DND-41 (cell line): ENCODE results near the gene DLG2.

ENCODE experiments used
- ATAC-seq: fragments of 200-7000 bp; cut with Tn5 transposase; 3 replicates; pipeline ENCODE4 v1.9.1; 2021; ENCODE audit warnings: low read depth; ENCODE audit not compliant: insufficient read depth
- DNase-seq: peaks from one replicate; pipeline ENCODE4 v3.0.0-alpha.2; 2020
- H2AFZ ChIP-seq: 2 replicates; pipeline ENCODE4 v1.6.0; 2012; ENCODE audit warnings: low read depth, low read length
- H3K27ac ChIP-seq: 2 replicates; pipeline ENCODE4 v1.5.1; 2012; ENCODE audit warnings: low read length, inconsistent platforms
- H3K27me3 ChIP-seq: fragments of 200-600 bp; sonication (generic); 2 replicates; pipeline ENCODE4 v1.6.0; 2012; ENCODE audit warnings: low read length, mild to moderate bottlenecking, inconsistent platforms; ENCODE audit not compliant: insufficient read depth, poor library complexity
- H3K36me3 ChIP-seq: 2 replicates; pipeline ENCODE4 v1.5.1; 2012; ENCODE audit warnings: low read length, inconsistent platforms; ENCODE audit not compliant: insufficient read depth
- H3K4me1 ChIP-seq: 2 replicates; pipeline ENCODE4 v1.5.1; 2012; ENCODE audit warnings: mild to moderate bottlenecking, low read length; ENCODE audit not compliant: insufficient read depth
- H3K4me2 ChIP-seq: 2 replicates; pipeline ENCODE4 v1.6.0; 2012; ENCODE audit warnings: mild to moderate bottlenecking, moderate library complexity, low read length, inconsistent platforms; ENCODE audit not compliant: insufficient read depth
- H3K4me3 ChIP-seq, 2 experiments: fragments of 200-600 bp in 1 of 2; shearing (Covaris generic) in 1 of 2; 2 replicates each; pipeline ENCODE4 v1.5.1; 2012 to 2016; ENCODE audit warnings: inconsistent platforms in 2 of 2, low read length in 2 of 2, mild to moderate bottlenecking in 2 of 2, low read depth in 1 of 2, moderate library complexity in 1 of 2
- H3K79me2 ChIP-seq: 2 replicates; pipeline ENCODE4 v1.6.0; 2012; ENCODE audit warnings: low read length, inconsistent platforms; ENCODE audit not compliant: insufficient read depth
- H3K9ac ChIP-seq: 2 replicates; pipeline ENCODE4 v1.6.0; 2012; ENCODE audit warnings: low read depth, mild to moderate bottlenecking, inconsistent platforms, low read length, moderate library complexity
- H3K9me3 ChIP-seq: 2 replicates; pipeline ENCODE4 v1.5.1; 2012; ENCODE audit warnings: low read length, moderate library complexity, mild to moderate bottlenecking, inconsistent platforms; ENCODE audit not compliant: insufficient read depth, severe bottlenecking
- H4K20me1 ChIP-seq: 2 replicates; pipeline ENCODE4 v1.6.0; 2012; ENCODE audit warnings: low read length; ENCODE audit not compliant: insufficient read depth
- EZH2 ChIP-seq: IDR thresholded peaks from 3 replicates; pipeline ENCODE4 v1.6.1; 2012; ENCODE audit warnings: borderline replicate concordance, low read depth, mild to moderate bottlenecking, moderate library complexity, low read length, inconsistent platforms; ENCODE audit not compliant: severe bottlenecking
- TF ChIP-seq, protein P1 (sequence below): IDR thresholded peaks from 2 replicates; pipeline ENCODE4 v1.5.1; 2012; ENCODE audit warnings: borderline replicate concordance, low read length, moderate library complexity, mild to moderate bottlenecking; ENCODE audit not compliant: poor library complexity, severe bottlenecking; ENCODE audit errors: extremely low read depth

Gene DLG2

DNA sequence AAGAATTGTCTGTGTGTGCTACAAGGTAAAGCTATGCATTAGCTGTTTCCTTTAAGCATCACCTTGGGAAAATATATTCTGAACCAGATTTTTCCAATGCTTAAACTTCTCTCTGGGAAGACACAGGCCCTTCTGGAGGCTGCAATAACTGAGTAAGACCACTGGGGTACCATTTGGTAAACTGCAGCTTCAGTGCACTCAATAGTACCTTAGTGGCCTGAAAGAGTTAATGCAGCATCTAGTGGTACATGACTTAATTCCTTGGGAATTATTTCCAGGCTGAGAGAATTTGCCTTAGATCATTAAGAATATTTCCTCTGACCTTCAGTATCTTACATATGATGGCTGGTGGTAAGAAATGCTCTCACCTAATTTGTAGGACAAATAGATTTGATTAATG lies 727.4 kb downstream of the DLG2 start:
- H4K20me1 ChIP-seq = no peaks in the 10 kb centered on the region
- no peaks in the 10 kb centered on the region for H3K27me3 ChIP-seq
- no peaks in the 10 kb centered on the region for H3K9me3 ChIP-seq
- no peak overlapping the region for H3K9ac ChIP-seq
- no peak overlapping the region for H3K4me2 ChIP-seq
- no peaks in the 10 kb centered on the region for H3K4me1 ChIP-seq
- no peaks in the 10 kb centered on the region for H3K36me3 ChIP-seq
- ATAC-seq (no peak), DNase-seq (no peak)
- H3K27ac ChIP-seq = no peak overlapping the region
- no peak overlapping the region for H2AFZ ChIP-seq
- no peak overlapping the region for H3K4me3 ChIP-seq
- no peaks in the 10 kb centered on the region for H3K79me2 ChIP-seq
- TF ChIP-seq, protein P1, sequence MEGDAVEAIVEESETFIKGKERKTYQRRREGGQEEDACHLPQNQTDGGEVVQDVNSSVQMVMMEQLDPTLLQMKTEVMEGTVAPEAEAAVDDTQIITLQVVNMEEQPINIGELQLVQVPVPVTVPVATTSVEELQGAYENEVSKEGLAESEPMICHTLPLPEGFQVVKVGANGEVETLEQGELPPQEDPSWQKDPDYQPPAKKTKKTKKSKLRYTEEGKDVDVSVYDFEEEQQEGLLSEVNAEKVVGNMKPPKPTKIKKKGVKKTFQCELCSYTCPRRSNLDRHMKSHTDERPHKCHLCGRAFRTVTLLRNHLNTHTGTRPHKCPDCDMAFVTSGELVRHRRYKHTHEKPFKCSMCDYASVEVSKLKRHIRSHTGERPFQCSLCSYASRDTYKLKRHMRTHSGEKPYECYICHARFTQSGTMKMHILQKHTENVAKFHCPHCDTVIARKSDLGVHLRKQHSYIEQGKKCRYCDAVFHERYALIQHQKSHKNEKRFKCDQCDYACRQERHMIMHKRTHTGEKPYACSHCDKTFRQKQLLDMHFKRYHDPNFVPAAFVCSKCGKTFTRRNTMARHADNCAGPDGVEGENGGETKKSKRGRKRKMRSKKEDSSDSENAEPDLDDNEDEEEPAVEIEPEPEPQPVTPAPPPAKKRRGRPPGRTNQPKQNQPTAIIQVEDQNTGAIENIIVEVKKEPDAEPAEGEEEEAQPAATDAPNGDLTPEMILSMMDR = no peak
- no peak for TF ChIP-seq EZH2

DNA sequence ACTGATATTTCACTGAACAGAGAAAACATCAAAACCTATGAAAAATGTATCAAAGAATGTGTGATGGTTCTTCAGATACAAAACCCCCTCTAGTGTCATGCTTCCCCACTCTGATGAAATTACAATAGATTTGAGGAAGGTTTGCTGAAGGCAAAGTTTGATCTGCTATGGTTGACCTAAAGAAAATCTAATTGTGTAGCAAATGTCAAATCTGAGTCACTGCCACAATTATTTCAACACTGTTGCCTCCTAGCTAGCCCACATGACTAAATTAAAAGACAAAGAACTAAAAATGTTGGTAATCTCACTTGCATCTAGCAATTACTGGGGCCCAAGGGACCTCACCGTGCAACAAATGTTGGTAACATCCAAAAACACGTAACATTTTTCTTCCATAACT lies 728.0 kb downstream of the DLG2 start:
- Histone ChIP-seq H4K20me1 (no peaks in the 10 kb centered on the region), H3K4me2 (no peak overlapping the region), H3K4me1 (no peaks in the 10 kb centered on the region), H3K27ac (no peak overlapping the region), H2AFZ (no peak overlapping the region), H3K9ac (no peak overlapping the region), H3K9me3 (no peaks in the 10 kb centered on the region), H3K4me3 (no peak overlapping the region), H3K27me3 (no peaks in the 10 kb centered on the region), H3K36me3 (no peaks in the 10 kb centered on the region), H3K79me2 (no peaks in the 10 kb centered on the region)
- ATAC-seq (no peak), DNase-seq (no peak)
- TF ChIP-seq, protein P1 = no peak
- TF ChIP-seq EZH2 = no peak

DNA sequence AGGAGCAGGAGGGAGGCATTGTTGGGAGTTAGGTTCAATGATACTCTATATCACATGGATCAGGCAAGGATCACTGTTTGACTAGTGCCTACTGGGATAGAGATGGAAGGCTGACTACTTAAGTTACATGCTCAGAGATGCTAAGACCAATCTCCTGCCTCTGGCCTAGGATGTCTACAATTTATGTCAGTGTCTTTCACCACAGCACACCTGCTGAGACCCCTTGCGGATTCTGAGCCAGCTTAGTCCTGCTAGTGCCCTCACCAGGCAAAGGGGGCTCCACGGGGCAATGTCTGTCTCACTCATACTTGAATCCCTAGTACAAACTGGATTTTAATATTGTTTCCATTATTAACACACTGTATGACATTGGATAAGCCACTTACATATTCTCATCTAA lies 732.5 kb downstream of the DLG2 start:
- H3K27me3 ChIP-seq = no peaks in the 10 kb centered on the region
- ATAC-seq = no peak
- H2AFZ ChIP-seq = no peak overlapping the region
- no peaks in the 10 kb centered on the region for H3K4me1 ChIP-seq
- no peak overlapping the region for H3K4me2 ChIP-seq
- no peaks in the 10 kb centered on the region for H3K79me2 ChIP-seq
- TF ChIP-seq, protein P1 = no peak
- TF ChIP-seq EZH2 = no peak
- no peak overlapping the region for H3K4me3 ChIP-seq
- H3K27ac ChIP-seq = no peak overlapping the region
- no peaks in the 10 kb centered on the region for H3K36me3 ChIP-seq
- H3K9me3 ChIP-seq = no peaks in the 10 kb centered on the region
- H4K20me1 ChIP-seq = no peaks in the 10 kb centered on the region
- no peak overlapping the region for H3K9ac ChIP-seq
- DNase-seq = no peak

DNA sequence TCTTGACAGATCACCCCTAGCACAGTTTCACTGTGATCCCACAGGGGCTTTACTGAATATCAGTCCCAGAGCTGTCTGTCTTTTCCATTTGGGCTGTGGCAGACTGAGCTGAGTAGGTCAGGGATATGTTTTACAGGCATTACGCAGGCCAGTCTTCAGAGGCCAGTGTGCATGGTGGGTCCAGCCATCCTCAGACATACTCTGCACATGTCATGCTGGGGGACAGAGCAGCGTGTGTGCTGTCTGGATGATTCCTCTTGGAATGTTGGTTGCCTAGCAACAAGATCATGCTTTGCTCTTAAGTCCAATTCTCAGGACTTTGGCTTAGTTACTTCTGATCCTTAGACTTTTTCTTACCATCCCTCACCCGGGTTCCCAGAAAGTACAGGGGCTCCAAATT lies 736.5 kb downstream of the DLG2 start:
- TF ChIP-seq, protein P1 = no peak
- TF ChIP-seq EZH2 = no peak

More for the DNA sequence above, 736.5 kb downstream of the DLG2 start:
- Histone ChIP-seq H3K36me3 (no peaks in the 10 kb centered on the region), H3K9ac (no peak overlapping the region), H3K27ac (no peak overlapping the region), H2AFZ (no peak overlapping the region), H3K9me3 (no peaks in the 10 kb centered on the region), H3K79me2 (no peaks in the 10 kb centered on the region), H3K4me3 (no peak overlapping the region), H4K20me1 (no peaks in the 10 kb centered on the region), H3K27me3 (no peaks in the 10 kb centered on the region), H3K4me2 (no peak overlapping the region), H3K4me1 (no peaks in the 10 kb centered on the region)
- no peak for ATAC-seq
- no peak for DNase-seq
